ENCODE results near the gene CBFA2T2.

Gene CBFA2T2

GRCh38 chr20:33655164-33655563 lies 165.3 kb downstream of the CBFA2T2 start:
- in situ Hi-C loops (cut with HindIII; ENCODE audit: low sequenced_read_pairs), result no loop called here
- no peak overlapping the region for H3K4me3 ChIP-seq (ENCODE audit: low read depth, low read length)
- no peak for DNase-seq (ENCODE audit: low read depth, low spot score)
- TF ChIP-seq CTCF (IDR thresholded peaks at IDR 0.05; ENCODE audit: low read depth, low read length), result no peak

- DNase-seq (ENCODE audit: low read depth, low spot score), result no peak
- in situ Hi-C loops (cut with HindIII; ENCODE audit: low sequenced_read_pairs), result no loop called here
- no peak overlapping the region for H3K4me3 ChIP-seq (ENCODE audit: low read depth, low read length)
- no peak for TF ChIP-seq CTCF (IDR thresholded peaks at IDR 0.05; ENCODE audit: low read depth, low read length)
Observed at GRCh38 chr20:33656010-33656782, 166.3 kb downstream of the CBFA2T2 start.

- no peak for TF ChIP-seq CTCF (IDR thresholded peaks at IDR 0.05; ENCODE audit: low read depth, low read length)
- in situ Hi-C loops (cut with HindIII; ENCODE audit: low sequenced_read_pairs), result no loop called here
- no peak overlapping the region for H3K4me3 ChIP-seq (ENCODE audit: low read depth, low read length)
- DNase-seq (ENCODE audit: low read depth, low spot score), result no peak
Observed at GRCh38 chr20:33656783-33657703, 167.1 kb downstream of the CBFA2T2 start.

GRCh38 chr20:33657704-33658095 lies 167.8 kb downstream of the CBFA2T2 start:
- DNase-seq (ENCODE audit: low read depth, low spot score), result no peak
- TF ChIP-seq CTCF (IDR thresholded peaks at IDR 0.05; ENCODE audit: low read depth, low read length), result no peak
- in situ Hi-C loops (cut with HindIII; ENCODE audit: low sequenced_read_pairs), result no loop called here
- no peak overlapping the region for H3K4me3 ChIP-seq (ENCODE audit: low read depth, low read length)

GRCh38 chr20:33658510-33658909 lies 168.6 kb downstream of the CBFA2T2 start:
- no peak for DNase-seq (ENCODE audit: low read depth, low spot score)
- no peak for TF ChIP-seq CTCF (IDR thresholded peaks at IDR 0.05; ENCODE audit: low read depth, low read length)
- in situ Hi-C loops (cut with HindIII; ENCODE audit: low sequenced_read_pairs), result no loop called here
- H3K4me3 ChIP-seq (ENCODE audit: low read depth, low read length), result no peak overlapping the region

GRCh38 chr20:33658929-33659328 lies 169.0 kb downstream of the CBFA2T2 start:
- in situ Hi-C loops (cut with HindIII; ENCODE audit: low sequenced_read_pairs), result no loop called here
- no peak for TF ChIP-seq CTCF (IDR thresholded peaks at IDR 0.05; ENCODE audit: low read depth, low read length)
- no peak for DNase-seq (ENCODE audit: low read depth, low spot score)
- no peak overlapping the region for H3K4me3 ChIP-seq (ENCODE audit: low read depth, low read length)
